Uterus (tissue), 4 donors: ENCODE measurements around the gene GPER1. TPM values are rescaled to one million over a fixed set of nuclear protein-coding genes. Genes with fewer than 3 reads are reported as not detected.

ENCODE experiments used
- DNase-seq, 2 donors: peaks; one replicate each; pipeline ENCODE4 v3.0.0-alpha.2; 2019 to 2020
- H3K27ac ChIP-seq, 2 donors: fragments of 200-600 bp; sonication (generic); 1 replicate in 1 of 2; 2 replicates in 1 of 2; pipeline ENCODE4 v1.5.1; 2016 to 2018
- H3K27me3 ChIP-seq, 2 donors: fragments of 200-600 bp; sonication (generic); one replicate each; pipeline ENCODE4 v1.5.1; 2018 to 2019; ENCODE audit warnings: control low read depth in 1 of 2
- H3K36me3 ChIP-seq, 2 donors: fragments of 200-600 bp; sonication (generic); one replicate each; pipeline ENCODE4 v1.5.1; 2019; ENCODE audit warnings: control low read depth in 1 of 2
- H3K4me1 ChIP-seq, 2 donors: fragments of 200-600 bp; sonication (generic); one replicate each; pipeline ENCODE4 v1.5.1; 2018 to 2019; ENCODE audit warnings: control low read depth in 1 of 2
- H3K4me3 ChIP-seq, 2 donors: fragments of 200-600 bp; sonication (generic); 1 replicate in 1 of 2; 2 replicates in 1 of 2; pipeline ENCODE4 v1.5.1; 2018 to 2019; ENCODE audit warnings: mild to moderate bottlenecking in 1 of 2
- H3K9me3 ChIP-seq, 2 donors: fragments of 200-600 bp; sonication (generic); one replicate each; pipeline ENCODE4 v1.5.1; 2019; ENCODE audit warnings: control low read depth in 1 of 2
- CTCF ChIP-seq, 4 experiments: fragments of 200-600 bp in 2 of 4; fragments of 450-650 bp in 2 of 4; sonication (generic) in 2 of 4; IDR thresholded peaks; one replicate each; pipeline ENCODE4 v1.5.1; 2016 to 2019; ENCODE audit warnings: antibody characterized with exemption in 4 of 4, mild to moderate bottlenecking in 2 of 4, moderate library complexity in 1 of 4
- POLR2A ChIP-seq, 2 donors: fragments of 450-650 bp; IDR thresholded peaks; one replicate each; pipeline ENCODE4 v1.6.1; 2016; ENCODE audit warnings: antibody characterized with exemption in 2 of 2, mild to moderate bottlenecking in 1 of 2, moderate library complexity in 1 of 2
- intact Hi-C: fragments of 100-400 bp; cut with DNase I; formaldehyde crosslinking; loops from one replicate; pipeline ENCODE4 v1.15.1; 2023; ENCODE audit warnings: low total_unique reads
- total RNA-seq, 4 donors: library from RNA; depleted of rRNA in 3 of 4; stranded (reverse); fragments of >200 nt in 3 of 4; gene quantifications; one replicate each; pipeline versions ENCODE4 v1.1.0 to v1.2.4, GENCODE V29; 2014 to 2023
- donor health status: DM: yes; HTN: yes; CAD: no.

Gene GPER1
- total RNA-seq, 4 donors from 2014 or later, result 1.3 to 10.6 (median 5.0) TPM

GRCh38 chr7:1052031-1052818, 35.7 kb upstream of the GPER1 start:
- TF ChIP-seq CTCF (IDR thresholded peaks at IDR 0.05) (no peak), POLR2A (IDR thresholded peaks at IDR 0.05) (no peak)
- no peaks in the 10 kb centered on the region for H3K27me3 ChIP-seq
- no peaks in the 10 kb centered on the region for H3K9me3 ChIP-seq
- intact Hi-C loops, result no loop called here
- H3K36me3 ChIP-seq, result no peaks in the 10 kb centered on the region
- DNase-seq, result no peak
- H3K4me1 ChIP-seq, result peaks cover 0 to 25% of the 10 kb centered on the region in 2 donors
- H3K4me3 ChIP-seq, result no peak overlapping the region
- peak overlapping the region; percentile 50 to 61 for H3K27ac ChIP-seq

- TF ChIP-seq POLR2A (IDR thresholded peaks at IDR 0.05), result peak in 1 of 2 donors; percentile 23
- no peak for TF ChIP-seq CTCF (IDR thresholded peaks at IDR 0.05)
- no peaks in the 10 kb centered on the region for H3K27me3 ChIP-seq
- H3K9me3 ChIP-seq, result no peaks in the 10 kb centered on the region
- no peaks in the 10 kb centered on the region for H3K36me3 ChIP-seq
- peak in 1 of 2 donors; percentile 60 for DNase-seq
- intact Hi-C loops, result no loop called here
- peak overlapping the region; percentile 50 to 61 for H3K27ac ChIP-seq
- no peak overlapping the region for H3K4me3 ChIP-seq
- peaks cover 0 to 25% of the 10 kb centered on the region in 2 donors for H3K4me1 ChIP-seq
Measured at GRCh38 chr7:1053002-1053411, 34.9 kb upstream of the GPER1 start.

GRCh38 chr7:1053816-1054370, 34.0 kb upstream of the GPER1 start:
- TF ChIP-seq POLR2A (IDR thresholded peaks at IDR 0.05), result no peak
- no peak for TF ChIP-seq CTCF (IDR thresholded peaks at IDR 0.05)
- H3K36me3 ChIP-seq, result no peaks in the 10 kb centered on the region

GRCh38 chr7:1054438-1054837, 33.5 kb upstream of the GPER1 start:
- Histone ChIP-seq H3K4me1 (peaks cover 0 to 25% of the 10 kb centered on the region in 2 donors), H3K36me3 (no peaks in the 10 kb centered on the region), H3K27me3 (no peaks in the 10 kb centered on the region), H3K9me3 (no peaks in the 10 kb centered on the region), H3K27ac (peak overlapping the region; percentile 50 to 61), H3K4me3 (peak overlapping the region in 1 of 2 donors; percentile 25)
- DNase-seq, result peak in 1 of 2 donors; percentile 52
- TF ChIP-seq CTCF (IDR thresholded peaks at IDR 0.05), result no peak
- no peak for TF ChIP-seq POLR2A (IDR thresholded peaks at IDR 0.05)
- intact Hi-C loops, result no loop called here

More at GRCh38 chr7:1053816-1054370, 34.0 kb upstream of the GPER1 start:
- intact Hi-C loops, result no loop called here
- Histone ChIP-seq H3K9me3 (no peaks in the 10 kb centered on the region), H3K27ac (peak overlapping the region; percentile 50 to 61), H3K27me3 (no peaks in the 10 kb centered on the region), H3K4me1 (peaks cover 0 to 25% of the 10 kb centered on the region in 2 donors), H3K4me3 (no peak overlapping the region)
- no peak for DNase-seq

GRCh38 chr7:1054861-1055450, 33.0 kb upstream of the GPER1 start:
- no peaks in the 10 kb centered on the region for H3K36me3 ChIP-seq
- no peaks in the 10 kb centered on the region for H3K9me3 ChIP-seq
- H3K27ac ChIP-seq, result peak overlapping the region; percentile 50 to 61
- TF ChIP-seq CTCF (IDR thresholded peaks at IDR 0.05), result peak in 1 of 4 experiments; percentile 5
- TF ChIP-seq POLR2A (IDR thresholded peaks at IDR 0.05), result peak in 1 of 2 donors; percentile 21
- intact Hi-C loops, result no loop called here
- peaks cover 0 to 25% of the 10 kb centered on the region in 2 donors for H3K4me1 ChIP-seq
- DNase-seq, result peak; percentile 74 to 84
- H3K4me3 ChIP-seq, result peak overlapping the region; percentile 1 to 25
- H3K27me3 ChIP-seq, result no peaks in the 10 kb centered on the region
